Measurements from ENCODE around the gene LRCH3.

Gene LRCH3

DNA sequence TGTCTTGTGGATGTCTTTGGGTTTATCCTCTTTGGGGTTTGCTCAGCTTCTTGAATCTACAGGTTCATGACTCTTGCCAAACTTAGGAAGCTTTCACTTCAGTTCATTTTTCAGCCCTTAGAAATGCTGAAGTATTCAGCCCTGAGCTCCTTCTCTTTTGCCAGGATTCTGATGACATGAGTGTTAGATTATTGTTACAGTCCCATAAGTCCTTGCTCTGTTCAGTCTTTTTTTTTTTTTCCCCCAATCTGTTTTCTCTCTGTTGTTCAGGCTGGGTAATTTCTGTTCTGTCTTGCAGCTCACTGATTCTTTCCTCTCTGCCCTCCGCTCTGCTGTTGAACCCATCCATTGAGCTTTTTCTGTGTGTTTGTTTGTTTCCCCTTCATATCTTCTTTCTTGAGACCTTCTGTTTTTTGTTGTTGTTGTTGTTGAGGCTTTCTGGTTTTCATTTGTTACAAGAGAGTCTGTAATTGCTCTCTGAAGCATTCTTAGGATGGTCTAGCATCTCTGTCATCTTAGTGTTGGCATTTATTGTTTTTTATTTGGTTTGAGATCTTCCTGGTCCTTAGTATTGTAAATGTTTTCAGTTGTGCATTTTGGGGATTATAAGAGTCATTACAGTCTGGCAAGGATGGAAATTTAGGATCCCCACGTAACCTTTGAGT is 18.4 kb downstream of the LRCH3 start:
- H3K4me3 ChIP-seq (ENCODE audit: low read depth, low read length) = no peak overlapping the region
- DNase-seq (ENCODE audit: low read depth) = no peak
- TF ChIP-seq, protein P1, sequence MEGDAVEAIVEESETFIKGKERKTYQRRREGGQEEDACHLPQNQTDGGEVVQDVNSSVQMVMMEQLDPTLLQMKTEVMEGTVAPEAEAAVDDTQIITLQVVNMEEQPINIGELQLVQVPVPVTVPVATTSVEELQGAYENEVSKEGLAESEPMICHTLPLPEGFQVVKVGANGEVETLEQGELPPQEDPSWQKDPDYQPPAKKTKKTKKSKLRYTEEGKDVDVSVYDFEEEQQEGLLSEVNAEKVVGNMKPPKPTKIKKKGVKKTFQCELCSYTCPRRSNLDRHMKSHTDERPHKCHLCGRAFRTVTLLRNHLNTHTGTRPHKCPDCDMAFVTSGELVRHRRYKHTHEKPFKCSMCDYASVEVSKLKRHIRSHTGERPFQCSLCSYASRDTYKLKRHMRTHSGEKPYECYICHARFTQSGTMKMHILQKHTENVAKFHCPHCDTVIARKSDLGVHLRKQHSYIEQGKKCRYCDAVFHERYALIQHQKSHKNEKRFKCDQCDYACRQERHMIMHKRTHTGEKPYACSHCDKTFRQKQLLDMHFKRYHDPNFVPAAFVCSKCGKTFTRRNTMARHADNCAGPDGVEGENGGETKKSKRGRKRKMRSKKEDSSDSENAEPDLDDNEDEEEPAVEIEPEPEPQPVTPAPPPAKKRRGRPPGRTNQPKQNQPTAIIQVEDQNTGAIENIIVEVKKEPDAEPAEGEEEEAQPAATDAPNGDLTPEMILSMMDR (IDR thresholded peaks at IDR 0.05; ENCODE audit: low read depth, low read length, missing control alignments) = no peak
- in situ Hi-C loops (cut with HindIII; ENCODE audit: low sequenced_read_pairs) = no loop called here

DNA sequence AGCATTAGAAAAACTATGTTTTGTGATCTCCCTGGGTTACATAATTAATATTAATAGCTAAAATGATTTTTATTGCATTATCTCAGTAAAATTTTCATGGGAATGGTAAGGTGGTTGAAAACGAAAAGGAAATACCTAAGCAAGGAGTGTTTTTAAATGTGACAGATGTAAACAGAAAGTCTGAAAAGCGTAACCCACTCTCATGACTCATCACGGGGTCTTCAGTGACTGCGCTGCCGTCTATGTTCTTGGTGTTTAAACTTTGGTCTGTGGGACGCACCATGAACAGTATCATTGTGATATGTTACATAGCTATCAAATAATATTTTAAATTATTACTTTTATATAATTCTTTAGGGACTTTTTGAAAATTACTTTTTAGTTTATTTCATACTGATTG is 19.8 kb downstream of the LRCH3 start:
- no peak for DNase-seq (ENCODE audit: low read depth)
- in situ Hi-C loops (cut with HindIII; ENCODE audit: low sequenced_read_pairs) = no loop called here
- no peak overlapping the region for H3K4me3 ChIP-seq (ENCODE audit: low read depth, low read length)
- TF ChIP-seq, protein P1 (IDR thresholded peaks at IDR 0.05; ENCODE audit: low read depth, low read length, missing control alignments) = no peak

DNA sequence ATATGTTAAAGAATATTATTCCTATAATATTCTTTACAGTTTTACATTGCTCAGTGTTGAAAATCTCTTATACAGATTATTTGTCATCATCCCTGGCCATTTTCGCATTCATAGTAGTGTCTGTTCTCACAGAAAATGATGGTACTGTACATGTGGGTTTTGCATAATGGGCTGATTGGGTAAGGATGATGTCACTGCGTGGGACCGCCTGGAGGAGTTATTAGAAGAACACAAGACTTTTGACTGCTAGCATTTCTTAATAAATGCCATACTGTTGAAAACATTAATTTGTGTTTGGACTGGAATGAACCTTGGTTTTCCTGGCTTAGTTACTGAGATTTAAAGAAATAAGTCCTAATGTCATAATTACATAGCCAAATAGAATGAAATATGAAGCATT is 20.3 kb downstream of the LRCH3 start:
- no peak for DNase-seq (ENCODE audit: low read depth)
- in situ Hi-C loops (cut with HindIII; ENCODE audit: low sequenced_read_pairs) = no loop called here
- no peak overlapping the region for H3K4me3 ChIP-seq (ENCODE audit: low read depth, low read length)

DNA sequence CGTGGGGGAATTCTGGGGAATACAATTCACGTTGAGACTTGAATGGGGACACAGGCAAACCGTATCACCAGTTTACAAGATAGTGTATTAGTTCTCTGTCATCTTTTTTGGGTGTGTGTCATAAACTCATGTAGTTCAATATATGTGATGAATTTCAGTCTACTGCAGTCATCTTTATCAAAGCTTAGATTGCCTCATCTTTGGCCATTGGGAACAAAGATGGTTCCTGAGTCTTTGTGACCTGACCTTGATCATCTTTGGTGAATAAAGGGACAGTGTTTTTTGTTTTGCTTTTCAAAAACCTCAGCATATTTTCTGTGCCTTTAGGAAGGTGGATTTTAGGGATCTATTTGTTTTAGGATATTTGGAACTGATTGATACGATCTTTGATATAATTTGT is 23.3 kb downstream of the LRCH3 start:
- TF ChIP-seq, protein P1 (IDR thresholded peaks at IDR 0.05; ENCODE audit: low read depth, low read length, missing control alignments) = no peak
- no peak for DNase-seq (ENCODE audit: low read depth)
- in situ Hi-C loops (cut with HindIII; ENCODE audit: low sequenced_read_pairs) = no loop called here
- H3K4me3 ChIP-seq (ENCODE audit: low read depth, low read length) = no peak overlapping the region

More for the DNA sequence above, 20.3 kb downstream of the LRCH3 start:
- TF ChIP-seq, protein P1 (IDR thresholded peaks at IDR 0.05; ENCODE audit: low read depth, low read length, missing control alignments) = no peak

DNA sequence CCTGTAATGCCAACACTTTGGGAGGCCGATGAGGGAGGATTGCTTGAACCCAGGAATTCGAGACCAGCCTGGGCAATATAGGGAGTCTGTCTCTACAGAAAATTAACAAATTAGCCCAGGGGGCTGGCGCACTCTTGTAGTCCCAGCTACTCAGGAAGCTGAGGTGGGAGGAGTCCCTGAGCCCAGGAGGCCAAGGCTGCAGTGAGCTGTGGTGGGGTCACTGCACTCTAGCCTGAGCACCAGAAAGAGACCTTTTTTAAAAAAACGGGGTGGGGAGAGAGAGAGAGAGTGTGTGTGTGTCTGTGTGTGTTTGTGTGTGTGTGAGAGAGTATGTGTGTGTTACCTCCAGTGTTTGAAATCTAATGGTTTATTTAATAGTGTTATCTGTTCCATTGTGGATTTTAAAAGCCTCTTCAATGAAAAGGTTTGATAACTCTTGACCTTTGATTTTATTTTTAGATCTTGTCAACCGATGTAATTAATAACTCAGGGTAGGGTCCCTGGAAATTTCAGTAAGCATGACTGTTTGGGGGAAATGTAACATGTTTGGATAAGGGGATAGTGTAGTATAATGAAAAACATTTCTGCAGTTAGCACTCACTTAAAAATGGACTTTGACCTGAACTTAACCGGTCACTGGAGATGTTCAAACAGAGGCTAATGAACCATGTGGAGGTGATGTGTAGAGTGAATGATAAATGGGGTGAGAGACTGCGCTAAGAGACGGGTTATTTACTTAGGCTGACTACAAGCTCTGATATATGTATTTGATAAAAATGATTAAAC is 29.7 kb downstream of the LRCH3 start:
- in situ Hi-C loops (cut with HindIII; ENCODE audit: low sequenced_read_pairs) = no loop called here
- no peak overlapping the region for H3K4me3 ChIP-seq (ENCODE audit: low read depth, low read length)
- TF ChIP-seq, protein P1 (IDR thresholded peaks at IDR 0.05; ENCODE audit: low read depth, low read length, missing control alignments) = no peak
- DNase-seq (ENCODE audit: low read depth) = no peak

DNA sequence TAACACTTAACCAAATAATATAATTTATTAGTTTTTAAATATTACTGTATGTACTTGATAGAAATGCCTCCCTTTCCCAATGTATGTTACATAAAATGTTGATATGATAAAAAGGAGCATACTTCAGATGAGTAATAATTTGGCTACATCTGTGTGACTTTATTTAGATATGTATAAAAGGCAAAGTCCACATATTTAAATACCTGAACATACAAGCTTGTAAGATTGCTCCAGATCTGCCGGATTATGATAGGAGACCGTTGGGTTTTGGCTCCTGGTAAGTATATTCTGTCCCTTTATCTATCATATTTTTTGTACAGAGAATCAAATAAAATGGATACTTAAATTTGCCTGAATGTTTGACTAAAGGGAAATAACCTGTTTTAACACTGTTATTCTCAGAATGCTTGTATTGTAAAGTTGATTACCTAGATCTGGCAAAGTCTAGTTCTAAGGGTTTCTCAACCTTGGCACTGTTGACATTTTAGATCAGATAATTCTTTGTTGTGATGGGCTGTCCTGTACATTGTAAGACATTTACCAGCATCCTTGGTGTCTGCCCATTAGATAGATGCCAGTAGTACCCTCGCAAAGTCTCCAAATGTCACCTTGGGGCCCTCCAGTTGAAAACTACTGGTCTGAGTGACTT is 38.5 kb downstream of the LRCH3 start:
- H3K4me3 ChIP-seq (ENCODE audit: low read depth, low read length) = no peak overlapping the region
- no peak for DNase-seq (ENCODE audit: low read depth)
- TF ChIP-seq, protein P1 (IDR thresholded peaks at IDR 0.05; ENCODE audit: low read depth, low read length, missing control alignments) = no peak
- in situ Hi-C loops (cut with HindIII; ENCODE audit: low sequenced_read_pairs) = no loop called here

Data from astrocyte of the cerebellum (primary cell).